Measurements from ENCODE around the gene HIPK2. TPM values are rescaled to one million over a fixed set of nuclear protein-coding genes. Genes with fewer than 3 reads are reported as not detected.
"Not testable (repeated sequence)": the region's sequence is repeated elsewhere in the genome, so short reads cannot be mapped to it uniquely, and the experiment has no call there.

HIPK2 gene
- total RNA-seq, 1 donor from 2014 or later: 5.7 TPM

GRCh38 chr7:139671967-139672366, 105.8 kb downstream of the HIPK2 start:
- no peaks in the 10 kb centered on the region for H3K27me3 ChIP-seq (ENCODE audit: control insufficient read depth in 3 of 3, insufficient read depth in 3 of 3, low read length in 3 of 3)
- no peak overlapping the region for H3K27ac ChIP-seq (ENCODE audit: low read depth, low read length)
- peaks cover 0 to 2% (median 0%) of the 10 kb centered on the region in 3 donors for H3K4me1 ChIP-seq (ENCODE audit: control insufficient read depth in 3 of 3, insufficient read depth in 3 of 3, low read length in 3 of 3)
- H3K9ac ChIP-seq (ENCODE audit: low read depth in 1 of 3, low read length in 3 of 3): no peak overlapping the region
- H3K9me3 ChIP-seq (ENCODE audit: control insufficient read depth in 3 of 3, low read length in 3 of 3): no peaks in the 10 kb centered on the region
- no peak overlapping the region for H3K4me3 ChIP-seq (ENCODE audit: low read length in 3 of 3)
- peaks cover 0 to 3% (median 0%) of the 10 kb centered on the region in 3 donors for H3K36me3 ChIP-seq (ENCODE audit: control insufficient read depth in 3 of 3, insufficient read depth in 3 of 3, low read length in 3 of 3)

- H3K4me1 ChIP-seq (ENCODE audit: control insufficient read depth in 3 of 3, insufficient read depth in 3 of 3, low read length in 3 of 3); H3K27ac ChIP-seq (ENCODE audit: low read depth, low read length); H3K9me3 ChIP-seq (ENCODE audit: control insufficient read depth in 3 of 3, low read length in 3 of 3); H3K9ac ChIP-seq (ENCODE audit: low read depth in 1 of 3, low read length in 3 of 3); H3K4me3 ChIP-seq (ENCODE audit: low read length in 3 of 3); H3K36me3 ChIP-seq (ENCODE audit: control insufficient read depth in 3 of 3, insufficient read depth in 3 of 3, low read length in 3 of 3); H3K27me3 ChIP-seq (ENCODE audit: control insufficient read depth in 3 of 3, insufficient read depth in 3 of 3, low read length in 3 of 3): not testable (repeated sequence)
Observed at GRCh38 chr7:139670662-139671061, 107.1 kb downstream of the HIPK2 start.

- Histone ChIP-seq H3K27ac (ENCODE audit: low read depth, low read length) (no peak overlapping the region), H3K27me3 (ENCODE audit: control insufficient read depth in 3 of 3, insufficient read depth in 3 of 3, low read length in 3 of 3) (no peaks in the 10 kb centered on the region), H3K4me1 (ENCODE audit: control insufficient read depth in 3 of 3, insufficient read depth in 3 of 3, low read length in 3 of 3) (peaks cover 0 to 2% (median 0%) of the 10 kb centered on the region in 3 donors), H3K9me3 (ENCODE audit: control insufficient read depth in 3 of 3, low read length in 3 of 3) (no peaks in the 10 kb centered on the region), H3K36me3 (ENCODE audit: control insufficient read depth in 3 of 3, insufficient read depth in 3 of 3, low read length in 3 of 3) (no peaks in the 10 kb centered on the region), H3K9ac (ENCODE audit: low read depth in 1 of 3, low read length in 3 of 3) (no peak overlapping the region), H3K4me3 (ENCODE audit: low read length in 3 of 3) (no peak overlapping the region)
Observed at GRCh38 chr7:139669106-139670061, 108.4 kb downstream of the HIPK2 start.

GRCh38 chr7:139667377-139667776, 110.4 kb downstream of the HIPK2 start:
- Histone ChIP-seq H3K4me1 (ENCODE audit: control insufficient read depth in 3 of 3, insufficient read depth in 3 of 3, low read length in 3 of 3) (peaks cover 0 to 9% (median 0%) of the 10 kb centered on the region in 3 donors), H3K9me3 (ENCODE audit: control insufficient read depth in 3 of 3, low read length in 3 of 3) (no peaks in the 10 kb centered on the region), H3K9ac (ENCODE audit: low read depth in 1 of 3, low read length in 3 of 3) (no peak overlapping the region), H3K4me3 (ENCODE audit: low read length in 3 of 3) (no peak overlapping the region), H3K27me3 (ENCODE audit: control insufficient read depth in 3 of 3, insufficient read depth in 3 of 3, low read length in 3 of 3) (no peaks in the 10 kb centered on the region), H3K27ac (ENCODE audit: low read depth, low read length) (no peak overlapping the region), H3K36me3 (ENCODE audit: control insufficient read depth in 3 of 3, insufficient read depth in 3 of 3, low read length in 3 of 3) (no peaks in the 10 kb centered on the region)

- no peak overlapping the region for H3K9ac ChIP-seq (ENCODE audit: low read depth in 1 of 3, low read length in 3 of 3)
- peaks cover 0 to 9% (median 0%) of the 10 kb centered on the region in 3 donors for H3K4me1 ChIP-seq (ENCODE audit: control insufficient read depth in 3 of 3, insufficient read depth in 3 of 3, low read length in 3 of 3)
- no peaks in the 10 kb centered on the region for H3K36me3 ChIP-seq (ENCODE audit: control insufficient read depth in 3 of 3, insufficient read depth in 3 of 3, low read length in 3 of 3)
- no peak overlapping the region for H3K4me3 ChIP-seq (ENCODE audit: low read length in 3 of 3)
- H3K27me3 ChIP-seq (ENCODE audit: control insufficient read depth in 3 of 3, insufficient read depth in 3 of 3, low read length in 3 of 3): no peaks in the 10 kb centered on the region
- H3K9me3 ChIP-seq (ENCODE audit: control insufficient read depth in 3 of 3, low read length in 3 of 3): no peaks in the 10 kb centered on the region
- H3K27ac ChIP-seq (ENCODE audit: low read depth, low read length): no peak overlapping the region
Observed at GRCh38 chr7:139666501-139666900, 111.3 kb downstream of the HIPK2 start.

- Histone ChIP-seq H3K27me3 (ENCODE audit: control insufficient read depth in 3 of 3, insufficient read depth in 3 of 3, low read length in 3 of 3) (no peaks in the 10 kb centered on the region), H3K27ac (ENCODE audit: low read depth, low read length) (no peak overlapping the region), H3K4me3 (ENCODE audit: low read length in 3 of 3) (no peak overlapping the region), H3K9me3 (ENCODE audit: control insufficient read depth in 3 of 3, low read length in 3 of 3) (no peaks in the 10 kb centered on the region), H3K4me1 (ENCODE audit: control insufficient read depth in 3 of 3, insufficient read depth in 3 of 3, low read length in 3 of 3) (peaks cover 3 to 13% (median 12%) of the 10 kb centered on the region in 3 donors), H3K9ac (ENCODE audit: low read depth in 1 of 3, low read length in 3 of 3) (no peak overlapping the region), H3K36me3 (ENCODE audit: control insufficient read depth in 3 of 3, insufficient read depth in 3 of 3, low read length in 3 of 3) (no peaks in the 10 kb centered on the region)
Observed at GRCh38 chr7:139664434-139664833, 113.4 kb downstream of the HIPK2 start.

- Histone ChIP-seq H3K4me3 (ENCODE audit: low read length in 3 of 3) (no peak overlapping the region), H3K27ac (ENCODE audit: low read depth, low read length) (no peak overlapping the region), H3K36me3 (ENCODE audit: control insufficient read depth in 3 of 3, insufficient read depth in 3 of 3, low read length in 3 of 3) (no peaks in the 10 kb centered on the region), H3K27me3 (ENCODE audit: control insufficient read depth in 3 of 3, insufficient read depth in 3 of 3, low read length in 3 of 3) (no peaks in the 10 kb centered on the region), H3K9ac (ENCODE audit: low read depth in 1 of 3, low read length in 3 of 3) (no peak overlapping the region), H3K4me1 (ENCODE audit: control insufficient read depth in 3 of 3, insufficient read depth in 3 of 3, low read length in 3 of 3) (peaks cover 3 to 20% (median 19%) of the 10 kb centered on the region in 3 donors), H3K9me3 (ENCODE audit: control insufficient read depth in 3 of 3, low read length in 3 of 3) (no peaks in the 10 kb centered on the region)
Observed at GRCh38 chr7:139663608-139664177, 114.1 kb downstream of the HIPK2 start.

- no peaks in the 10 kb centered on the region for H3K36me3 ChIP-seq (ENCODE audit: control insufficient read depth in 3 of 3, insufficient read depth in 3 of 3, low read length in 3 of 3)
- no peaks in the 10 kb centered on the region for H3K27me3 ChIP-seq (ENCODE audit: control insufficient read depth in 3 of 3, insufficient read depth in 3 of 3, low read length in 3 of 3)
- no peak overlapping the region for H3K4me3 ChIP-seq (ENCODE audit: low read length in 3 of 3)
- peaks cover 3 to 21% (median 20%) of the 10 kb centered on the region in 3 donors for H3K4me1 ChIP-seq (ENCODE audit: control insufficient read depth in 3 of 3, insufficient read depth in 3 of 3, low read length in 3 of 3)
- H3K9me3 ChIP-seq (ENCODE audit: control insufficient read depth in 3 of 3, low read length in 3 of 3): no peaks in the 10 kb centered on the region
- H3K27ac ChIP-seq (ENCODE audit: low read depth, low read length): no peak overlapping the region
- no peak overlapping the region for H3K9ac ChIP-seq (ENCODE audit: low read depth in 1 of 3, low read length in 3 of 3)
Observed at GRCh38 chr7:139661903-139662302, 115.9 kb downstream of the HIPK2 start.

- no peaks in the 10 kb centered on the region for H3K36me3 ChIP-seq (ENCODE audit: control insufficient read depth in 3 of 3, insufficient read depth in 3 of 3, low read length in 3 of 3)
- H3K4me1 ChIP-seq (ENCODE audit: control insufficient read depth in 3 of 3, insufficient read depth in 3 of 3, low read length in 3 of 3): peaks cover 3 to 21% (median 20%) of the 10 kb centered on the region in 3 donors
- no peaks in the 10 kb centered on the region for H3K9me3 ChIP-seq (ENCODE audit: control insufficient read depth in 3 of 3, low read length in 3 of 3)
- no peaks in the 10 kb centered on the region for H3K27me3 ChIP-seq (ENCODE audit: control insufficient read depth in 3 of 3, insufficient read depth in 3 of 3, low read length in 3 of 3)
- H3K9ac ChIP-seq (ENCODE audit: low read depth in 1 of 3, low read length in 3 of 3): no peak overlapping the region
- no peak overlapping the region for H3K27ac ChIP-seq (ENCODE audit: low read depth, low read length)
- no peak overlapping the region for H3K4me3 ChIP-seq (ENCODE audit: low read length in 3 of 3)
Observed at GRCh38 chr7:139661043-139661440, 116.8 kb downstream of the HIPK2 start.

All from skeletal muscle tissue (tissue), 4 donors.